Heart left ventricle (tissue), 13 donors: Measurements from ENCODE around the gene MAN2B2.

ENCODE experiments used
- POLR2A ChIP-seq, 2 donors: fragments of 450-650 bp; IDR thresholded peaks; one replicate each; pipeline ENCODE4 v1.6.1; 2017; ENCODE audit warnings: antibody characterized with exemption in 2 of 2, mild to moderate bottlenecking in 2 of 2, moderate library complexity in 2 of 2
- TF ChIP-seq, protein P1 (sequence below), 12 donors: fragments of 200-600 bp; sonication (generic) in 4 of 12; IDR thresholded peaks; one replicate each; pipeline versions ENCODE4 v1.5.0 to v1.8.0; 2018 to 2022; ENCODE audit warnings: antibody characterized with exemption in 12 of 12, mild to moderate bottlenecking in 5 of 12
- donor health status: ischemic (EF 13 %, LVEDD 7.1; RV severe dilation, severe dysfunction).
- donor health status: DM: no; HTN: yes; CAD: no.
- donor health status: DM: no; HTN: no; CAD: no.
- donor health status: ischemic (EF 25% LVEDD 6.9; RV normal size, moderate dysfunction).
- donor health status: ischemic (EF 25% LVEDD 5.7; RV mildly dilated, moderate dysfunction).
- donor health status: ischemic (EF 35%, LVEDD 5.7; RV mildly dilated, moderate dysfunction).
- donor health status: nonischemic (EF 11% LVEDD 7.7; RV severe dilation, severe dysfunction).
- donor health status: DM: yes; HTN: yes; CAD: no.
- donor health status: PGD.
- donor health status: ischemic (EF 29% LVEDD 5.4; RV normal size, mild dysfunction).
- donor health status: nonischemic (EF 23%, LVEDD 6.1; RV moderate dilation, normal function).

DNA sequence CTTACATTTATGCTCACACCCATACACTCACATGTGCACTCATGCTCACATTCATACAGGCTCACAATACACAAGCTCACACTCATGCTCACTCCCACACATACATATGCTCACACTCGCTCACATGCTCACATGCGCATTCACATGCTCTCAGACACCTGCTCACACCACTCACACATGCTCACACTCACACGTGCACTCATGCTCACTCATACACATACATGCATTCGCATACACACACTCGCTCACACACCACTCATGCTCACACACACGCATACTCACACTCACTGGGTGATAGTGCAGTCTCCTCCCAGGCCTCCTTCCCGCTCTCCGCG lies 90.3 kb downstream of the MAN2B2 start:
- TF ChIP-seq, protein P1, sequence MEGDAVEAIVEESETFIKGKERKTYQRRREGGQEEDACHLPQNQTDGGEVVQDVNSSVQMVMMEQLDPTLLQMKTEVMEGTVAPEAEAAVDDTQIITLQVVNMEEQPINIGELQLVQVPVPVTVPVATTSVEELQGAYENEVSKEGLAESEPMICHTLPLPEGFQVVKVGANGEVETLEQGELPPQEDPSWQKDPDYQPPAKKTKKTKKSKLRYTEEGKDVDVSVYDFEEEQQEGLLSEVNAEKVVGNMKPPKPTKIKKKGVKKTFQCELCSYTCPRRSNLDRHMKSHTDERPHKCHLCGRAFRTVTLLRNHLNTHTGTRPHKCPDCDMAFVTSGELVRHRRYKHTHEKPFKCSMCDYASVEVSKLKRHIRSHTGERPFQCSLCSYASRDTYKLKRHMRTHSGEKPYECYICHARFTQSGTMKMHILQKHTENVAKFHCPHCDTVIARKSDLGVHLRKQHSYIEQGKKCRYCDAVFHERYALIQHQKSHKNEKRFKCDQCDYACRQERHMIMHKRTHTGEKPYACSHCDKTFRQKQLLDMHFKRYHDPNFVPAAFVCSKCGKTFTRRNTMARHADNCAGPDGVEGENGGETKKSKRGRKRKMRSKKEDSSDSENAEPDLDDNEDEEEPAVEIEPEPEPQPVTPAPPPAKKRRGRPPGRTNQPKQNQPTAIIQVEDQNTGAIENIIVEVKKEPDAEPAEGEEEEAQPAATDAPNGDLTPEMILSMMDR (IDR thresholded peaks at IDR 0.05), result no peak
- TF ChIP-seq POLR2A (IDR thresholded peaks at IDR 0.05), result no peak
